ENCODE data around the gene CIAO3.

Gene CIAO3

GRCh38 chr16:775236-775796, 34.5 kb upstream of the CIAO3 start:
- DNase-seq: no peak

GRCh38 chr16:774086-775001, 33.5 kb upstream of the CIAO3 start:
- no peak for DNase-seq

GRCh38 chr16:772959-773358, 32.2 kb upstream of the CIAO3 start:
- no peak for DNase-seq

GRCh38 chr16:770411-770810, 29.6 kb upstream of the CIAO3 start:
- no peak for DNase-seq

GRCh38 chr16:769934-770333, 29.1 kb upstream of the CIAO3 start:
- DNase-seq: no peak

- no peak for DNase-seq
These were observed 28.5 kb upstream of the CIAO3 start for GRCh38 chr16:769184-769784.

- DNase-seq: no peak
These were observed 27.6 kb upstream of the CIAO3 start for GRCh38 chr16:768428-768827.

- no peak for DNase-seq
These were observed 27.0 kb upstream of the CIAO3 start for GRCh38 chr16:767743-768235.

- DNase-seq: no peak
These were observed 26.2 kb upstream of the CIAO3 start for GRCh38 chr16:766820-767640.

- DNase-seq: no peak
These were observed 25.4 kb upstream of the CIAO3 start for GRCh38 chr16:766008-766819.

GRCh38 chr16:765488-765865, 24.7 kb upstream of the CIAO3 start:
- DNase-seq: no peak

GRCh38 chr16:764848-765487, 24.2 kb upstream of the CIAO3 start:
- DNase-seq: no peak

GRCh38 chr16:764184-764750, 23.5 kb upstream of the CIAO3 start:
- DNase-seq: no peak

- no peak for DNase-seq
These were observed 22.8 kb upstream of the CIAO3 start for GRCh38 chr16:763369-764183.

- no peak for DNase-seq
These were observed 21.9 kb upstream of the CIAO3 start for GRCh38 chr16:762595-763268.

- DNase-seq: no peak
These were observed 21.1 kb upstream of the CIAO3 start for GRCh38 chr16:761625-762513.

GRCh38 chr16:760545-761343, 19.9 kb upstream of the CIAO3 start, which contains the start of gene MSLN:
Gene MSLN, plus strand, starts transcription at chr16:760734. Its CDS starts 1,947 bp downstream, at chr16:762681.
- no peak for DNase-seq

- DNase-seq: no peak
These were observed 19.3 kb upstream of the CIAO3 start for GRCh38 chr16:760065-760464.
